GM19395 (cell line): ENCODE measurements around the gene PKP3.
A peak's percentile ranks its signal among the peaks of the same experiment; 100 is the strongest.
"Not testable (repeated sequence)": the region's sequence is repeated elsewhere in the genome, so short reads cannot be mapped to it uniquely, and the experiment has no call there.

Experiments
- ATAC-seq: cut with Tn5 transposase; IDR thresholded peaks from one replicate; pipeline ENCODE4 v1.9.1; 2021; ENCODE audit warnings: mild to moderate bottlenecking, moderate library complexity; ENCODE audit not compliant: unreplicated experiment

Gene PKP3

GRCh38 chr11:394858-395655, 1.0 kb downstream of the PKP3 start:
- no peak for ATAC-seq

GRCh38 chr11:395866-396265, 1.9 kb downstream of the PKP3 start:
- ATAC-seq = no peak

GRCh38 chr11:396511-396947, 2.5 kb downstream of the PKP3 start:
- ATAC-seq = no peak

DNA sequence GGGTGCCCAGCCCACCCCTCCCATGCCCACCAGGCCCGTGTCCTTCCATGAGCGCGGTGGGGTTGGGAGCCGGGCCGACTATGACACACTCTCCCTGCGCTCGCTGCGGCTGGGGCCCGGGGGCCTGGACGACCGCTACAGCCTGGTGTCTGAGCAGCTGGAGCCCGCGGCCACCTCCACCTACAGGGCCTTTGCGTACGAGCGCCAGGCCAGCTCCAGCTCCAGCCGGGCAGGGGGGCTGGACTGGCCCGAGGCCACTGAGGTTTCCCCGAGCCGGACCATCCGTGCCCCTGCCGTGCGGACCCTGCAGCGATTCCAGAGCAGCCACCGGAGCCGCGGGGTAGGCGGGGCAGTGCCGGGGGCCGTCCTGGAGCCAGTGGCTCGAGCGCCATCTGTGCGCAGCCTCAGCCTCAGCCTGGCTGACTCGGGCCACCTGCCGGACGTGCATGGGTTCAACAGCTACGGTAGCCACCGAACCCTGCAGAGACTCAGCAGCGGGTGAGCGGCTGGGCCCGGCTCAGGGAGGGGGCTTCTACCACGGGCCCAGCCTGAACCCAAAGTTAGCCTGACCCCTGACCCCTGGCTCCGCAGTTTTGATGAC, 3.0 kb downstream of the PKP3 start:
- no peak for ATAC-seq

DNA sequence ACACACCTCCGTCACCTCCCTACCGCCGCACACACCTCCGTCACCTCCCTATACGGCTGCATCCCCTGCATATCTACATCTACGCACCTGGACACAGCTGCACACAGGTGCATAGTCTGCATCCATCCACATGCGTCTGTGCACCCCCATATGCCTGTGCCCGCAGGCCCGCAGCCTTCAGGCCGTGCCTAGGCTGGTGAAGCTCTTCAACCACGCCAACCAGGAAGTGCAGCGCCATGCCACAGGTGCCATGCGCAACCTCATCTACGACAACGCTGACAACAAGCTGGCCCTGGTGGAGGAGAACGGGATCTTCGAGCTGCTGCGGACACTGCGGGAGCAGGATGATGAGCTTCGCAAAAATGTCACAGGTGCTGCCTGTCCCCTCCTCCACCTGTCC, 4.8 kb downstream of the PKP3 start:
- ATAC-seq = no peak

GRCh38 chr11:399731-400211, 5.8 kb downstream of the PKP3 start:
- ATAC-seq = no peak

DNA sequence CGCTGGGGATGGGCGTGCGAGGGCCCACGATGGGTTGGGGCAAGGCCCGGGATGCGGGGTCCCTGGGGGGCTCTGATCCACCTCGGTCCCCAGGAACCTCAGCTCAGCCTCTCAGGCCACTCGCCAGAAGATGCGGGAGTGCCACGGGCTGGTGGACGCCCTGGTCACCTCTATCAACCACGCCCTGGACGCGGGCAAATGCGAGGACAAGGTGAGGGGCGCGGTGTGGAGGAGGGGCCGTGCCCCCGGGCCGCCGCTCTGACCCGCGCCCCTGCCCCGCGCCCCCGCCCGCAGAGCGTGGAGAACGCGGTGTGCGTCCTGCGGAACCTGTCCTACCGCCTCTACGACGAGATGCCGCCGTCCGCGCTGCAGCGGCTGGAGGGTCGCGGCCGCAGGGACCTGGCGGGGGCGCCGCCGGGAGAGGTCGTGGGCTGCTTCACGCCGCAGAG, 6.3 kb downstream of the PKP3 start:
- ATAC-seq = no peak

- not testable (repeated sequence) for ATAC-seq
Observed at GRCh38 chr11:401196-401595, 7.2 kb downstream of the PKP3 start.

DNA sequence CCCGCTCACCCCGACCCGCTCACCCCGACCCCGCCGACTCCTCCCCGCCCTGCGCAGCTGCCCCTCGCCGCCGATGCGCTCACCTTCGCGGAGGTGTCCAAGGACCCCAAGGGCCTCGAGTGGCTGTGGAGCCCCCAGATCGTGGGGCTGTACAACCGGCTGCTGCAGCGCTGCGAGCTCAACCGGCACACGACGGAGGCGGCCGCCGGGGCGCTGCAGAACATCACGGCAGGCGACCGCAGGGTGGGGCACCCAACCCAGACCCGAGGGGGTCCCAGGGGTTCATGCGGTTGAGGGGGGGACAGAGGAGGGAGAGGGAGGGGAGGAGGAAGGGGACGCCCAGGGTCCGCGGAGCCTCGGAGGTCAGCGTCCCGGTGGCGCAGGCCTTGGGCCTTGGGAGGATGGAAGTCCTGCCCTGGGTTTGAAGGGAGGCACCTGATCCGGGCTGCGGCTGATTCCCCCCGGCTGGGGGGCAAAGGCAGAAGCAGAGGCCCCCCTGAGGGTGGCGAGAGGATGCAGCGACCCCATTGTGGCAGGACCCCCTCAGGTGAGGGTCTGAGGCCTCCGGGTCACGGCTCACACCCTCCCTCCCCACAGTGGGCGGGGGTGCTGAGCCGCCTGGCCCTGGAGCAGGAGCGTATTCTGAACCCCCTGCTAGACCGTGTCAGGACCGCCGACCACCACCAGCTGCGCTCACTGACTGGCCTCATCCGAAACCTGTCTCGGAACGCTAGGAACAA, 9.2 kb downstream of the PKP3 start:
- no peak for ATAC-seq

- ATAC-seq = no peak
Observed at GRCh38 chr11:403761-404431, 9.9 kb downstream of the PKP3 start.

DNA sequence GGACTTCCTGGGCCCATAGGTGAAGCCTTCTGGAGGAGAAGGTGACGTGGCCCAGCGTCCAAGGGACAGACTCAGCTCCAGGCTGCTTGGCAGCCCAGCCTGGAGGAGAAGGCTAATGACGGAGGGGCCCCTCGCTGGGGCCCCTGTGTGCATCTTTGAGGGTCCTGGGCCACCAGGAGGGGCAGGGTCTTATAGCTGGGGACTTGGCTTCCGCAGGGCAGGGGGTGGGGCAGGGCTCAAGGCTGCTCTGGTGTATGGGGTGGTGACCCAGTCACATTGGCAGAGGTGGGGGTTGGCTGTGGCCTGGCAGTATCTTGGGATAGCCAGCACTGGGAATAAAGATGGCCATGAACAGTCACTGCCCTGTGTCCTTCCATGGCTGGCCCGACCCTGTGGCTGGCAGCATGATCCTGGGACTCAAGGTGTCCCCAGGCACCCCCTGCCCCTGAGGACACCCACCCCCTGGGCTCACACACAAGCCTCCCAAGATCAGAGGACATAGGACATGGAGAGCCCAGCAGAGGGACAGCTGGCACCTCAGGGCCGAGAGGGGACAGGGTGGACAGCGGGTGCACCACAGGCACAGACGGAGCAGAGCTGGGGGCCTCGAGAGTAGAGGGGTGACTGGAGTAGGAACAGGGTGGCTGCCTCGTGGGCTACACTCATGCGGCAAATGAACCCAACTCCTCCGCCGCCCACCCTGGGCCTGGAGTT, 10.7 kb downstream of the PKP3 start:
- ATAC-seq = no peak

DNA sequence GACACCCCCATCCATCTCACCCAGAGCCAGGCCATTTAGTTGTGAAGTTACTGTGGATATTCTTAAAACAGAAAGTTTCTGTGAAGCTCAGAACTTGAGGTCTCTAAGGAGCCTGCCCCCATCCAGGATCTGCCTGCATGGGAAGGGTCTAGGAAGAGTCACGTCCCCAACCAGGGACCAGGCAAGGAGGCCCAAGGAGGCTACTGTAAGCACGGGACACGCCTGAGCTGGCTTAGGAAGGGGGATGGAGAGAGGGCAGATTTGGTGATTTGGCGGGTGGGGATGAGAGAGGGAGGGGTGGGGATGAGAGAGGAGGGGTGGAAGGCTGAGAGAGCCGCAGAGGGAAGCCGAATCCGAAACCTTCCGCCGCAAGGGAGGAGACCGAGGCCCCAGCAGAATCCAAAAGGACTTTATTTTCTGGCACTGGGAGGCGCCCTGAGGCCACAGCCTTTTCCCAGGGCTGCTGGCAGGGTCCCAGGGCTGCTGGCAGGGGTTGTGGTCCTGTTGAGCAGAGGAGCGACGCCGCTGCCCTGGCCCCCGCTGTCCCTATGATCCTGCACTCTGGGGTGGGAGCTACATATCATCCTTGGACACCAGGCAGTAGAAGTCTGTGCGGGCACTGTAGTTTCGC, 11.4 kb downstream of the PKP3 start:
- ATAC-seq = no peak

DNA sequence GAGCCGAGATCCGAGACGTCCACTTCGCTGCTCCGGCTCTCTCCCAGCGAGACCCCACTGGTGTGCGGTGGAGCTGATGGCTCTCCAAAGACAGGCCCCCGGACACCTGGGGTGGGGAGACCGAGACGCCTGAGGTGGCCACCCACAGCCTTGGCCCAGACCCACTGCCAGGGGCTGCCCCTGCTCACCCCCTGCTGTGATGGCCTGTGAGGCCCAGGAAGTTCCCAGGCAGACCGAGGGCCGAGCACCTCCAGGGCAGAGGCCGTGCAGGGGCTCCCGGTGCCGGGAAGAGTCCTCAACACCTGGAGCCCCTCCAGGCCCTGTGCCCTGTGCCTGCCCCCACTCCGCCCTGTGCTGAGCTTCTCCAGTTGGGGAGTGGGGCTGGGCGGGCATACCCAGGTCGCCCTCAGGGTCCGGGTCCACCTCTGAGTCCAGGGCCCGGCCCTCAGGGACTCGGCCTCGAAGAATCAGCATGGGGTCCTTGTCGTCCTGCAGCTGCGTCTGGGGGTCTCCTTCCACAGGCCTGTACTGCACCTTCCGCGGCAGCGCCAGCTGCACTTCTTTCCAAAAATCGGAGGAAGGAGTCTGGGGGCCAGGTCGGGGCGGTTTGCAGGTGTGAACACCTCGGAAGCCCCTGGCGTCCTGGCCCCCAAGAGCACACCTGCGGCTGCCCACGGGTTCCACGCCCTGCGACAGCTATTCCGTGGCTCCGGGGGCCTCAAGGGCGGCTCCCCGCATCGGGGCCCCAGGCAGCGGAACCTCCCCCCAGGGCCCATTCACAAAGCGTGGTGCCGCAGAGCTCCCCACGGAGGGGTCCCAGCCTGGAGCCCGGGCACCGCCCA, 12.2 kb downstream of the PKP3 start:
- no peak for ATAC-seq

DNA sequence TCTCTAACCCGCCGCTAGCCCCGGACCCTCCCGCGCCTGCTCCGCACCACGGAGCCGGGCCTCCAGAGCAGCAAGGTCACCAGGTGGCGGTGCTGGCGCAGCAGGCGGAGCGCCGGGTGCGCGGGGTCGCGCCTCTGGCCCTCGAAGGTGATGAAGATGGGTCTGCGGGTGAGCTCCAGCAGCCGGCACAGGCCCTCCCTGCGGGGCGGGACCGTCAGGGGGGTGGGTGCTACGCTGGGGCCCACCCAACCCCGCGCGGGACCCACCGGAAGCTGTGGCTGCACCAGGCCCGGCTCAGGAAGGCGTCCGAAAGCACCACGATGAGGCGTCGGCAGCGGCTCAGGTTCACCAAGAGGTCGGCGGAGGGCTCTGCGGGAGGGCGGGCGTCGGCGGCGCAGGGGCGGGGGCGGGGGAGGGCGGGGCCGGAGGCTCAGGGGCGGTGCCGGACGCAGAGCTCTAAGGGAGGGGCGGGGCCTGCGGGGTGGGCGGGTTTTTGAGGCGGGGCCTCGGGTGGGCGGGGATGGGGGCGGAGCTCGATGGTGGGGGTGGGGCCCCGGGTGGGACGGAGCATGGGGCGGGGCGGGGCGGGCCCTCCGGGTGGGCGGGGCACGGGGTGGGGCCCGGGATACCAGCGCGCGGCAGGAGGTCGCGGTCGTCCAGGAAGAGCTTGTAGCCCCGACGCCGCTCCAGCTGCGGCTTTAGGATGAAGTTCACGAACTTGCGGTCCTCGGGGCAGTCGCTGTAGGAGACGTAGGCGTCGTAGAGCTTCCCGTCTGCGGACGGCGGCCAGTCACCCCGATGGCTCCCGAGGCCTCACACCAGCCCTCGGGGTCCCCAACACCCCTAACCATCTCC, 13.0 kb downstream of the PKP3 start:
- peak; percentile 72 for ATAC-seq

DNA sequence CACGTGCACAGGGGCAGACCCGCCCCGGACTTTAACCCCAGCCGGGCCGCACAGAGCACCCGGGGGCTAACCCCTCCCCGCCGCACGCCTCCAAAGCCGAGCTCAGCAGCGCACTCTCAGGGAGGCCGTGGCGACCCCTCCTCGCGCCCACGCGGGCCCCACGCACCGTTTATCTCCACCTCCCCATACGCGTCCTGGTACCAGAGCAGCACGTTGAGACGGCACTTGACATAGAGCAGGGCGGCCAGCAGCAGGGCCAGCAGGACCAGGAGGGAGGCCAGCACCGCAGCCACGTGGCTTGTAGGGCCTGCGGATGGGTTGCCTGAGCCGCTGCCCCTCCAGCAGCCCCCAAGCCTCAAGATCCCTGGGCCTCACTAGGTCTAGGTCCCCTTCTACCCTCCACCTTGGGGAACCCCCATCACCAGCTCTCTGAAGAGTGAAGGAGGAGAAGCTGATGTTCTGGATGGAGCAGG, 13.7 kb downstream of the PKP3 start:
- ATAC-seq = no peak

- ATAC-seq = no peak
Observed at GRCh38 chr11:408154-409007, 14.4 kb downstream of the PKP3 start.

DNA sequence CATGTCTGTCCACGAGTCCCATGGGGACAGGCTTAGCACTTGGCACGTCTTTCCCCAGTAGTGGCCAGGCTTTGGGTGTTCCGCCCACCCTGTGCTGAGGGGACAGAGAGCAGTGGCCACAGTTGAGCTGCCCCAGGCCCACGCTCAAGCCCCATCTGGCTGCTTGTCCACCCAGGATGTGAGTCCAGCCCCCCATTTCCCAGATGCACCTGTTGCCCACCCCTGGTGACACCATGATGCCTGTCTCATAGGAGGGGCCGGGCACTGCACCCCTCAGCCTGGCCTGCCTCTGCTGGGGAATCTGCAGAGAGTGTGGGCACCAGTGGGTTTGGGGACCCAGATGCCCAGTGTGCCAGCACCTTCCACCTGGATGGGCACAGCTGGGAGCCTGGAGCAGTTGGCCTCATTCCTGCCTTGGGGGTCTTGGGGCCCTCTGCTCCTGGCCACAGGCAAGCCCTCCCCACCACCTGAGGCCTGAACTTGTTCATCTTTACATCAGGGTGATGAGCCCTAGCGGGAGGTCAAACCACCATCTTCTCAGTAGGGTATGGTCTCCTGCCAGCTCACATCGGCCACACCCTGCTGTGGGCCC, 15.1 kb downstream of the PKP3 start:
- no peak for ATAC-seq
